HG03159 (cell line): ENCODE measurements around the gene CYYR1.

Experiments
- ATAC-seq: cut with Tn5 transposase; IDR thresholded peaks from one replicate; pipeline ENCODE4 v1.9.1; 2021; ENCODE audit warnings: mild to moderate bottlenecking, moderate library complexity; ENCODE audit not compliant: unreplicated experiment

The CYYR1 gene

GRCh38 chr21:26554365-26554764 is 18.7 kb downstream of the CYYR1 start:
- ATAC-seq, result no peak

GRCh38 chr21:26553898-26554297 is 19.2 kb downstream of the CYYR1 start:
- ATAC-seq, result no peak

- ATAC-seq, result no peak
Observed at GRCh38 chr21:26550326-26550725, 22.8 kb downstream of the CYYR1 start.

- ATAC-seq, result no peak
Observed at GRCh38 chr21:26546446-26547097, 26.5 kb downstream of the CYYR1 start.

- no peak for ATAC-seq
Observed at GRCh38 chr21:26544201-26544775, 28.8 kb downstream of the CYYR1 start.

GRCh38 chr21:26540651-26541050 is 32.4 kb downstream of the CYYR1 start:
- ATAC-seq, result no peak

GRCh38 chr21:26539566-26539965 is 33.5 kb downstream of the CYYR1 start:
- no peak for ATAC-seq

- no peak for ATAC-seq
Observed at GRCh38 chr21:26534517-26534916, 38.6 kb downstream of the CYYR1 start.

GRCh38 chr21:26532208-26532607 is 40.9 kb downstream of the CYYR1 start:
- no peak for ATAC-seq

GRCh38 chr21:26529526-26529925 is 43.6 kb downstream of the CYYR1 start:
- no peak for ATAC-seq

- ATAC-seq, result no peak
Observed at GRCh38 chr21:26528882-26529281, 44.2 kb downstream of the CYYR1 start.

GRCh38 chr21:26522704-26523103 is 50.4 kb downstream of the CYYR1 start:
- ATAC-seq, result no peak

- ATAC-seq, result no peak
Observed at GRCh38 chr21:26519142-26519541, 53.9 kb downstream of the CYYR1 start.

- ATAC-seq, result no peak
Observed at GRCh38 chr21:26515257-26515656, 57.8 kb downstream of the CYYR1 start.

- no peak for ATAC-seq
Observed at GRCh38 chr21:26513212-26513611, 59.9 kb downstream of the CYYR1 start.

GRCh38 chr21:26512664-26513063 is 60.4 kb downstream of the CYYR1 start:
- ATAC-seq, result no peak

- no peak for ATAC-seq
Observed at GRCh38 chr21:26508903-26509302, 64.2 kb downstream of the CYYR1 start.

- ATAC-seq, result no peak
Observed at GRCh38 chr21:26506956-26507355, 66.1 kb downstream of the CYYR1 start.

- no peak for ATAC-seq
Observed at GRCh38 chr21:26505211-26505610, 67.9 kb downstream of the CYYR1 start.

- ATAC-seq, result no peak
Observed at GRCh38 chr21:26503414-26503813, 69.7 kb downstream of the CYYR1 start.

GRCh38 chr21:26501495-26502021 is 71.5 kb downstream of the CYYR1 start:
- ATAC-seq, result no peak

GRCh38 chr21:26499495-26499894 is 73.6 kb downstream of the CYYR1 start:
- no peak for ATAC-seq
